ENCODE results near the gene DHRS3. TPM values are rescaled to one million over a fixed set of nuclear protein-coding genes. Genes with fewer than 3 reads are reported as not detected.

DHRS3 gene
- total and polyA plus RNA-seq, 2 of the 13 experiments (the other 11 are each of a cell fraction or from before 2014, with no cell fraction given) = 48.5 to 90.5 TPM

DNA sequence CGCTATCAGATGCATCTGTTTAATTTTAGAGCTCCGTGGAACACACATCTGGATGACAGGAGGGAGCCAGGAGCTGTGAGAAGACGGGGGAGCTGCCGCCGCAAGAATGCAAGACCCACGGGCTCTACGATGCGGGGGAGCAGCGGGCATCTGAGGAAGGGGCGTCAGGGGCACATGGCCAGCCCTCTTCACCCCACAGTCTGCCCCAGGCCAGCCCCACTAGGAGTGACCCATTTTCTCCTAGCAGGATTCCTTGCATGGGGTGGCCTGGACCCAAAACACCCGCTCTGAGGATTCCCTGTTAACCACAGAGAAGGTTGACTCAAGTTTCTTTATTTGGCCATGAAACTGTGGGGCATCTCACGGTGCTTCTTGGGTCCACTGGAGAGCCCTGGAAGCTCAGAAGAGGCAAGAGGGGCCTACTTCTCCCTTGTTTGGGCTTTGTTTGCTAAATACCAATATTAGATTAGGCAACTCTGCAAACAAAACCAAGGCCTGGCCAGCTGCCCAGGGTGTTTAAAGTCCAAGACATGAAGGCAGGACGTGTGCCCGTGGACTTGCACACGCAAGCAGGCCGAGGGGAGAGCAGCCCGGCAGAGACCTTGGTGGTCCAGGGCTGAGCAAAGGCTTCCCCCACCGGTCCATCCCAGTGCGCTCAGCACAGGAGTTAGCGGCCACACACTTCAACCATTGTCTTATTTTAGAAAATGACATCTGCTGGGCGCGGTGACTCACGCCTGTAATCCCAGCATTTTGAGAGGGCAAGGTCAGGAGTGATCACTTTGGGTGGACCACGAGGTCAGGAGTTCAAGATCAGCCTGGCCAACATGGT is 89.8 kb downstream of the DHRS3 start (continued):
- TF ChIP-seq PCBP2 (optimal IDR thresholded peaks at IDR 0.05; ENCODE audit: low read depth, low read length, poor library complexity, severe bottlenecking) (no peak), HMG20A (CRISPR knock-in tag; IDR thresholded peaks at IDR 0.05; ENCODE audit: borderline replicate concordance) (peak; percentile 99), KDM3A (CRISPR knock-in tag; IDR thresholded peaks at IDR 0.05; ENCODE audit: low read depth) (peak; percentile 86; the same call in 1 of the 2 replicates), ZNF136 (CRISPR knock-in tag; IDR thresholded peaks at IDR 0.05; ENCODE audit: low read depth) (0 out of 2 replicates have a peak, but pooled peaks have one; percentile 25), ZNF10 (CRISPR knock-in tag; IDR thresholded peaks at IDR 0.05; ENCODE audit: borderline replicate concordance, low read depth) (no peak), IKZF4 (CRISPR knock-in tag; IDR thresholded peaks at IDR 0.05; ENCODE audit: borderline replicate concordance, low read depth, not compliant biosample characterization) (no peak), ZNF737 (CRISPR knock-in tag; IDR thresholded peaks at IDR 0.05; ENCODE audit: borderline replicate concordance) (no peak), ZNF138 (CRISPR knock-in tag; IDR thresholded peaks at IDR 0.05; ENCODE audit: low read depth) (no peak), SKI (IDR thresholded peaks at IDR 0.05; ENCODE audit: partially characterized antibody) (peak; percentile 98), ZNF616 (CRISPR knock-in tag; IDR thresholded peaks at IDR 0.05; ENCODE audit: low read depth) (no peak), AHR (CRISPR knock-in tag; IDR thresholded peaks at IDR 0.05) (peak; percentile 79; the same call in 1 of the 2 replicates), ZNF644 (CRISPR knock-in tag; IDR thresholded peaks at IDR 0.05; ENCODE audit: low read depth) (no peak)
- TF ChIP-seq, protein P1, sequence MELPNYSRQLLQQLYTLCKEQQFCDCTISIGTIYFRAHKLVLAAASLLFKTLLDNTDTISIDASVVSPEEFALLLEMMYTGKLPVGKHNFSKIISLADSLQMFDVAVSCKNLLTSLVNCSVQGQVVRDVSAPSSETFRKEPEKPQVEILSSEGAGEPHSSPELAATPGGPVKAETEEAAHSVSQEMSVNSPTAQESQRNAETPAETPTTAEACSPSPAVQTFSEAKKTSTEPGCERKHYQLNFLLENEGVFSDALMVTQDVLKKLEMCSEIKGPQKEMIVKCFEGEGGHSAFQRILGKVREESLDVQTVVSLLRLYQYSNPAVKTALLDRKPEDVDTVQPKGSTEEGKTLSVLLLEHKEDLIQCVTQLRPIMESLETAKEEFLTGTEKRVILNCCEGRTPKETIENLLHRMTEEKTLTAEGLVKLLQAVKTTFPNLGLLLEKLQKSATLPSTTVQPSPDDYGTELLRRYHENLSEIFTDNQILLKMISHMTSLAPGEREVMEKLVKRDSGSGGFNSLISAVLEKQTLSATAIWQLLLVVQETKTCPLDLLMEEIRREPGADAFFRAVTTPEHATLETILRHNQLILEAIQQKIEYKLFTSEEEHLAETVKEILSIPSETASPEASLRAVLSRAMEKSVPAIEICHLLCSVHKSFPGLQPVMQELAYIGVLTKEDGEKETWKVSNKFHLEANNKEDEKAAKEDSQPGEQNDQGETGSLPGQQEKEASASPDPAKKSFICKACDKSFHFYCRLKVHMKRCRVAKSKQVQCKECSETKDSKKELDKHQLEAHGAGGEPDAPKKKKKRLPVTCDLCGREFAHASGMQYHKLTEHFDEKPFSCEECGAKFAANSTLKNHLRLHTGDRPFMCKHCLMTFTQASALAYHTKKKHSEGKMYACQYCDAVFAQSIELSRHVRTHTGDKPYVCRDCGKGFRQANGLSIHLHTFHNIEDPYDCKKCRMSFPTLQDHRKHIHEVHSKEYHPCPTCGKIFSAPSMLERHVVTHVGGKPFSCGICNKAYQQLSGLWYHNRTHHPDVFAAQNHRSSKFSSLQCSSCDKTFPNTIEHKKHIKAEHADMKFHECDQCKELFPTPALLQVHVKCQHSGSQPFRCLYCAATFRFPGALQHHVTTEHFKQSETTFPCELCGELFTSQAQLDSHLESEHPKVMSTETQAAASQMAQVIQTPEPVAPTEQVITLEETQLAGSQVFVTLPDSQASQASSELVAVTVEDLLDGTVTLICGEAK (IDR thresholded peaks at IDR 0.05) = no peak
- TF ChIP-seq, protein P1 (CRISPR knock-in tag; IDR thresholded peaks at IDR 0.05) = peak; percentile 37; the same call in 1 of the 2 replicates
- TF ChIP-seq, protein P2, sequence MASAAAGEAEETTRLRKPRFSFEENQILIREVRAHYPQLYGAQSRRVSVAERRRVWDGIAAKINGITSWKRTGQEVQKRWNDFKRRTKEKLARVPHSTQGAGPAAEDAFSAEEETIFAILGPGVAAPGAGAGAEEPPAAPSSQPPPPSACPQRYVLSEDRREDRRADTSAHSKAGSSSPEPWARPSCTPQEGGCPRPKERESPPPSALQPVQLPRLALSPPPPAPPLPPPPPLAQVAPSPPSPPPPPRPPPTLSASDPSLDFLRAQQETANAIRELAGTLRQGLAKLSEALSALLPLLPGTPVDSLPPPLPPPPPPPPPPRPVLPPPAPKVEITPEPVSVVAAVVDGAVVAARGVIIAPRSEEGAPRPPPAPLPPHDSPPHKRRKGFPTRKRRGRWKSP (CRISPR knock-in tag; IDR thresholded peaks at IDR 0.05) = peak; percentile 77
- TF ChIP-seq, protein P3, sequence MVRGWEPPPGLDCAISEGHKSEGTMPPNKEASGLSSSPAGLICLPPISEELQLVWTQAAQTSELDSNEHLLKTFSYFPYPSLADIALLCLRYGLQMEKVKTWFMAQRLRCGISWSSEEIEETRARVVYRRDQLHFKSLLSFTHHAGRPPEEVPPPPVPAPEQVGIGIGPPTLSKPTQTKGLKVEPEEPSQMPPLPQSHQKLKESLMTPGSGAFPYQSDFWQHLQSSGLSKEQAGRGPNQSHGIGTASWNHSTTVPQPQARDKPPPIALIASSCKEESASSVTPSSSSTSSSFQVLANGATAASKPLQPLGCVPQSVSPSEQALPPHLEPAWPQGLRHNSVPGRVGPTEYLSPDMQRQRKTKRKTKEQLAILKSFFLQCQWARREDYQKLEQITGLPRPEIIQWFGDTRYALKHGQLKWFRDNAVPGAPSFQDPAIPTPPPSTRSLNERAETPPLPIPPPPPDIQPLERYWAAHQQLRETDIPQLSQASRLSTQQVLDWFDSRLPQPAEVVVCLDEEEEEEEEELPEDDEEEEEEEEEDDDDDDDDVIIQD (CRISPR knock-in tag; IDR thresholded peaks at IDR 0.05; ENCODE audit: low read depth) = peak; percentile 69
